ENCODE measurements around the gene FAM237A. TPM values are rescaled to one million over a fixed set of nuclear protein-coding genes. Genes with fewer than 3 reads are reported as not detected.

Gene FAM237A
- total RNA-seq, 4 donors from 2014 or later = not detected

DNA sequence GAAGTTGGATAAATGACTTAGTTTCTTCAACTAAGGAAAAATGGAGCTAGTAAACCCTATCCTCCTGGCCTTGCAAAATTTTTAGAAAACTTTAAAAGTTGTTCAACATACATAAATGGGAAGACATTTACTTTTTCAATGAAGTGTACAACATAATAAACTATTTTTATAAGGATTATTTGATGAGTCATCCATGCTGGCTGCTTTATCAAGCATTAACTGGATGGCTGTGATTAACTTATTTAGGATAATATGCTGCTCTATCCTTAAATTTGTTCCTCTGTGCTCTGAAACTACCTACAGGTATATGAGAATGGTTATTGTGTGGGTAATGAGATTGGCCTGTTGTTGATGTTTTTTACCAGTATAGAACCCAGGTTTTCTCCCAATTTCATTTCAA is 54.6 kb downstream of the FAM237A start:
- Histone ChIP-seq H3K36me3 (no peaks in the 10 kb centered on the region), H3K4me3 (no peak overlapping the region), H3K27me3 (peaks cover 13% of the 10 kb centered on the region), H3K4me1 (no peaks in the 10 kb centered on the region), H3K9me3 (no peaks in the 10 kb centered on the region), H3K27ac (no peak overlapping the region)
- intact Hi-C loops (cut with DNase I; ENCODE audit: low total_unique reads) = loop anchor here (10.0 kb wide), 1 partner anchor 768 kb away; no protein-coding TSS in a partner anchor
- DNase-seq = no peak
- no peak for TF ChIP-seq POLR2AphosphoS5 (IDR thresholded peaks at IDR 0.05)
- TF ChIP-seq POLR2A (IDR thresholded peaks at IDR 0.05) = no peak
- TF ChIP-seq EP300 (IDR thresholded peaks at IDR 0.05; ENCODE audit: low read depth) = no peak
- TF ChIP-seq, protein P1, sequence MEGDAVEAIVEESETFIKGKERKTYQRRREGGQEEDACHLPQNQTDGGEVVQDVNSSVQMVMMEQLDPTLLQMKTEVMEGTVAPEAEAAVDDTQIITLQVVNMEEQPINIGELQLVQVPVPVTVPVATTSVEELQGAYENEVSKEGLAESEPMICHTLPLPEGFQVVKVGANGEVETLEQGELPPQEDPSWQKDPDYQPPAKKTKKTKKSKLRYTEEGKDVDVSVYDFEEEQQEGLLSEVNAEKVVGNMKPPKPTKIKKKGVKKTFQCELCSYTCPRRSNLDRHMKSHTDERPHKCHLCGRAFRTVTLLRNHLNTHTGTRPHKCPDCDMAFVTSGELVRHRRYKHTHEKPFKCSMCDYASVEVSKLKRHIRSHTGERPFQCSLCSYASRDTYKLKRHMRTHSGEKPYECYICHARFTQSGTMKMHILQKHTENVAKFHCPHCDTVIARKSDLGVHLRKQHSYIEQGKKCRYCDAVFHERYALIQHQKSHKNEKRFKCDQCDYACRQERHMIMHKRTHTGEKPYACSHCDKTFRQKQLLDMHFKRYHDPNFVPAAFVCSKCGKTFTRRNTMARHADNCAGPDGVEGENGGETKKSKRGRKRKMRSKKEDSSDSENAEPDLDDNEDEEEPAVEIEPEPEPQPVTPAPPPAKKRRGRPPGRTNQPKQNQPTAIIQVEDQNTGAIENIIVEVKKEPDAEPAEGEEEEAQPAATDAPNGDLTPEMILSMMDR (IDR thresholded peaks at IDR 0.05) = no peak
- in situ Hi-C loops (cut with MboI; ENCODE audit: low pct_ligation_motif_present in 1 of 4, low pct_unique_long_range_greater_than_20kb in 1 of 4, low sequenced_read_pairs in 3 of 4) = loop anchor here in 3 of 4 donors (10.0 to 25.0 kb wide), 5 partner anchors 78 to 778 kb away; no protein-coding TSS in a partner anchor

DNA sequence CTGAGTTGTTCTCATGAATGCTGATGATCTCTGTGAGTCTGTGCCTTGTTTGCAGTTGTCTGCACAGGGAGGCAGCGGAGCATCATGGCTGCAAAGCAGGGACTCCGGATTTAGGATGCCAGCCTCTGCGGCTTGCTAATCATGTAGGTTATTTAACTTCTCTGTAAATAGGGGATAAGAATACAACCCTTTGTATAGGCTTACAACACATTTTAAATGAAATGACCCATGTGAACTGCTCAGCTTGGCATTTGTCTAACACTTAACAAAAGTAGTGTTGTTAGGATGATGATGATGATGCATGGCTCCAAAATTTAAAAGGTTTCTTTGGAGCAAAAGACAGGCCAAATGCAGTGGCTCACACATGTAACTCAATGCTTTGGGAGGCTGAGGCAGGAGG is 56.5 kb downstream of the FAM237A start:
- Histone ChIP-seq H3K27me3 (peaks cover 14% of the 10 kb centered on the region), H3K4me1 (no peaks in the 10 kb centered on the region), H3K36me3 (no peaks in the 10 kb centered on the region), H3K4me3 (no peak overlapping the region), H3K9me3 (no peaks in the 10 kb centered on the region), H3K27ac (no peak overlapping the region)
- DNase-seq = no peak
- TF ChIP-seq POLR2A (IDR thresholded peaks at IDR 0.05) (no peak), POLR2AphosphoS5 (IDR thresholded peaks at IDR 0.05) (no peak), EP300 (IDR thresholded peaks at IDR 0.05; ENCODE audit: low read depth) (no peak)
- TF ChIP-seq, protein P1 (IDR thresholded peaks at IDR 0.05) = no peak
- in situ Hi-C loops (cut with MboI; ENCODE audit: low pct_ligation_motif_present in 1 of 4, low pct_unique_long_range_greater_than_20kb in 1 of 4, low sequenced_read_pairs in 3 of 4) (loop anchor here in 3 of 4 donors (10.0 to 25.0 kb wide), 5 partner anchors 76 to 776 kb away; no protein-coding TSS in a partner anchor), intact Hi-C loops (cut with DNase I; ENCODE audit: low total_unique reads) (loop anchor here (10.0 kb wide), 1 partner anchor 766 kb away; no protein-coding TSS in a partner anchor)
- 60 to 90% methylated on average over 1 to 3 of the region's 3 CpGs for WGBS, 2 donors (ENCODE audit: low coverage in 1 of 2)

Other genes with a start within 250 kb of the FAM237A start
- 1 to 10 TPM in 3 of 4 donors, not detected in 1; 1.2 to 4.5 (median 2.2) TPM for gene ADAM23, start 199.0 kb upstream of the FAM237A start, total RNA-seq
- gene DYTN, start 75.9 kb downstream of the FAM237A start, total RNA-seq = not detected
- gene MDH1B, start 122.8 kb downstream of the FAM237A start, total RNA-seq = 100 to 1,000 TPM in 1 of 4 donors, under 1 TPM in 2, not detected in 1; 0.55 to 365 (median 0.79) TPM
- gene FASTKD2, start 123.1 kb downstream of the FAM237A start, total RNA-seq = 10 to 100 TPM in 3 of 4 donors, 1 to 10 TPM in 1; 6.8 to 24.9 (median 21.1) TPM

Data from transverse colon (tissue), 4 donors.